GM21390 (cell line): Measurements from ENCODE around the gene EPB41L5.

Source experiments
- ATAC-seq: cut with Tn5 transposase; IDR thresholded peaks from one replicate; pipeline ENCODE4 v1.9.1; 2021; ENCODE audit not compliant: unreplicated experiment

The EPB41L5 gene

GRCh38 chr2:120223034-120223912 is 210.4 kb downstream of the EPB41L5 start, which contains the start of gene TMEM185B:
Gene TMEM185B (minus strand): TSS chr2:120223400. CDS start chr2:120222976, 424 bp downstream.
- peak; percentile 89 for ATAC-seq

- ATAC-seq = no peak
Measured at GRCh38 chr2:120224256-120224655, 211.4 kb downstream of the EPB41L5 start.

- ATAC-seq = no peak
Measured at GRCh38 chr2:120224735-120225548, 212.1 kb downstream of the EPB41L5 start.

GRCh38 chr2:120225549-120226065 is 212.7 kb downstream of the EPB41L5 start:
- no peak for ATAC-seq

GRCh38 chr2:120226316-120226715 is 213.4 kb downstream of the EPB41L5 start:
- ATAC-seq = no peak

- ATAC-seq = no peak
Measured at GRCh38 chr2:120227111-120227991, 214.5 kb downstream of the EPB41L5 start.

GRCh38 chr2:120228503-120228902 is 215.6 kb downstream of the EPB41L5 start:
- no peak for ATAC-seq
